ENCODE data around the gene SLC4A9.
"Not testable (repeated sequence)": the region's sequence is repeated elsewhere in the genome, so short reads cannot be mapped to it uniquely, and the experiment has no call there.

The SLC4A9 gene

DNA sequence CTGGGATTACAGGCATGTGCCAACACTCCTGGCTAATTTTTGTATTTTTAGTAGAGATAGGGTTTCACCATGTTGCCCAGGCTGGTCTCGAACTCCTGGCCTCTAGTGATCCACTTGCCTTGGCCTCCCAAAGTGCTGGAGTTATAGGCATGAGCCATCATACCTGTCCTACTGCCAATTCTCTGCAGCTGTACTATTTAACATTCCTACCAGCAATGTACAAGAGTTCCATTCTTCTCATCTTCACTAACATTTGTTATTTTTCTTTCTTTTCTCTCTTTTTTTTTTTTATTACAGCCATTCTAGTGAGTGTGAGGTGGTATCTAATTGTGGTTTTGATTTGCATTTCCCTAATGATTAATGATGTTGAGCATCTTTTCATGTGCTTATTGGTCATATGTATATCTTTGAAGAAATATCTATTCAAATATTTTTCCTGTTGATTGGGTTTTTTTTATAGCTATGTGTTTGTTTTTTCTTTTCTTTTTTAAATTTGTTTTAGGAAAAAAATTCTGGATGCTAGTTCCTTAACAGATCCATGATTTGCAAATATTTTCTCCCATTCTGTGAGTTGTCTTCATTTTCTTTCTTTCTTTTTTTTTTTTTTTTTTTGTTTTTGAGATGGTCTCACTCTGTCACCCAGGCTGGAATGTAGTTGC, 59.0 kb downstream of the SLC4A9 start:
- no peaks in the 10 kb centered on the region for H3K4me1 ChIP-seq (ENCODE audit: insufficient read depth, insufficient read length)
- TF ChIP-seq ZNF274 (IDR thresholded peaks at IDR 0.05; ENCODE audit: low read depth, low read length) (no peak), YY1 (IDR thresholded peaks at IDR 0.05; ENCODE audit: insufficient read depth, insufficient read length) (no peak), SUZ12 (IDR thresholded peaks at IDR 0.05; ENCODE audit: extremely low read depth, insufficient read depth, insufficient read length) (no peak)
- H3K36me3 ChIP-seq (ENCODE audit: insufficient read depth, insufficient read length, low read length), result no peaks in the 10 kb centered on the region
- H3K9me3 ChIP-seq (ENCODE audit: insufficient read depth, low read length), result no peaks in the 10 kb centered on the region
- H3K27me3 ChIP-seq (ENCODE audit: insufficient read depth, insufficient read length), result no peaks in the 10 kb centered on the region
- DNase-seq (ENCODE audit: low read depth, low spot score), result no peak
- H3K4me3 ChIP-seq (ENCODE audit: insufficient read length, low read depth), result no peak overlapping the region
- no peak overlapping the region for H3K9ac ChIP-seq (ENCODE audit: insufficient read length, low read depth)

GRCh38 chr5:140420226-140420570, 60.2 kb downstream of the SLC4A9 start:
- TF ChIP-seq ZNF274 (IDR thresholded peaks at IDR 0.05; ENCODE audit: low read depth, low read length) (no peak), YY1 (IDR thresholded peaks at IDR 0.05; ENCODE audit: insufficient read depth, insufficient read length) (no peak), SUZ12 (IDR thresholded peaks at IDR 0.05; ENCODE audit: extremely low read depth, insufficient read depth, insufficient read length) (no peak)
- H3K36me3 ChIP-seq (ENCODE audit: insufficient read depth, insufficient read length, low read length), result peaks cover 3% of the 10 kb centered on the region
- H3K9me3 ChIP-seq (ENCODE audit: insufficient read depth, low read length), result no peaks in the 10 kb centered on the region
- no peak overlapping the region for H3K4me3 ChIP-seq (ENCODE audit: insufficient read length, low read depth)
- no peaks in the 10 kb centered on the region for H3K27me3 ChIP-seq (ENCODE audit: insufficient read depth, insufficient read length)
- H3K4me1 ChIP-seq (ENCODE audit: insufficient read depth, insufficient read length), result no peaks in the 10 kb centered on the region
- DNase-seq (ENCODE audit: low read depth, low spot score), result no peak
- no peak overlapping the region for H3K9ac ChIP-seq (ENCODE audit: insufficient read length, low read depth)

DNA sequence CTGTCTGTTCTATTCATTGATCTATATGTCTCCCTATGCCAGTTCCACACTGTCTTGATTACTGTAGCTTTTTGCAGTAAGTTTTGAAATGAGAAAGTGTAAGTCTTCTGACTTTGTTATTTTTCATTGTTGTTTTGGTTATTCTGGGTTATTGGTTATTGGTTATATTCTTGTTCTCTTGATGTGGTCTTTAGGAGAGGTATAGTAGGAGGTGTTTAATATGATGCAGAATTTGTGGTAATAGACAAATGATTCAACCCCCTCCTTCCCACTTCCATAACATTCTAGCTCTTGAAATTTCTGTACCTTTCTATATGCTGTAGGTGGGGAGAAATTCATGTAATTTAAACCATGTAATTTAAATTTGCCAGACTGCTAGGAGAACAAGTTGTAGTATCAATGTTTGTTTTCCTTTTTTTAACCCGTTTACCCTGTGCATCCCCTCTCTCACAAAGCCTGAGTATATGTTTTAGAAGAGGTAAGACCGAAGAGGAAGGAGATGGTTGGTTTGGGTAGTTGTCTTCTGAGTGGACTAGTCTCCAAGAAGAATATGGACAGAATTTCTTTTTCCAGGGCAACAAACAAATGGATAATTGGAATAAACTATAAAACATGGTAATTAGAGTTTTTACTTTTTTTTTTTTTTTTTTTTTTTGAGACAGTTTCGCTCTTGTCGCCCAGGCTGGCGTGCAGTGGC, 60.8 kb downstream of the SLC4A9 start:
- no peak for DNase-seq (ENCODE audit: low read depth, low spot score)
- TF ChIP-seq YY1 (IDR thresholded peaks at IDR 0.05; ENCODE audit: insufficient read depth, insufficient read length) (no peak), ZNF274 (IDR thresholded peaks at IDR 0.05; ENCODE audit: low read depth, low read length) (no peak), SUZ12 (IDR thresholded peaks at IDR 0.05; ENCODE audit: extremely low read depth, insufficient read depth, insufficient read length) (no peak)

DNA sequence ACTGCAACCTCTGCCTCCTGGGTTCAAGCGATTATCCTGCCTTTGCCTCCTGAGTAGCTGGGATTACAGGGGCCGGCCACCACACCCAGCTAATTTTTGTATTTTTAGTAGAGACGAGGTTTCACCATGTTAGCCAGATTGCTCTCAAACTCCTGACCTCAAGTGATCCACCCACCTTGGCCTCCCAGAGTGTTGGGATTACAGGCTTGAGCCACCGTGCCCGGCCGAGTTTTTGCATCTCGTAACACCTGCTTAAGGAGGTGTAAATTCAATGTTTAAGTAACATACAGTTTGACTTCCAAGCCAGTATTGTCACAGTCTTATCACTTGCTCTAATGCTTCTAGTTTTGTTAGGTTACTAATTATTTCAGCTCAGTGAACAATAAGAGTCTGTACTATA, 61.4 kb downstream of the SLC4A9 start:
- not testable (repeated sequence) for H3K9me3 ChIP-seq (ENCODE audit: insufficient read depth, low read length); H3K27me3 ChIP-seq (ENCODE audit: insufficient read depth, insufficient read length); H3K36me3 ChIP-seq (ENCODE audit: insufficient read depth, insufficient read length, low read length); H3K4me1 ChIP-seq (ENCODE audit: insufficient read depth, insufficient read length); H3K9ac ChIP-seq (ENCODE audit: insufficient read length, low read depth); H3K4me3 ChIP-seq (ENCODE audit: insufficient read length, low read depth); DNase-seq (ENCODE audit: low read depth, low spot score)

More for the DNA sequence above, 60.8 kb downstream of the SLC4A9 start:
- H3K4me1 ChIP-seq (ENCODE audit: insufficient read depth, insufficient read length), result no peaks in the 10 kb centered on the region
- H3K4me3 ChIP-seq (ENCODE audit: insufficient read length, low read depth), result no peak overlapping the region
- peaks cover 5% of the 10 kb centered on the region; the same call in 1 of the 2 replicates for H3K9me3 ChIP-seq (ENCODE audit: insufficient read depth, low read length)
- H3K36me3 ChIP-seq (ENCODE audit: insufficient read depth, insufficient read length, low read length), result peaks cover 3% of the 10 kb centered on the region
- no peaks in the 10 kb centered on the region for H3K27me3 ChIP-seq (ENCODE audit: insufficient read depth, insufficient read length)
- H3K9ac ChIP-seq (ENCODE audit: insufficient read length, low read depth), result no peak overlapping the region

DNA sequence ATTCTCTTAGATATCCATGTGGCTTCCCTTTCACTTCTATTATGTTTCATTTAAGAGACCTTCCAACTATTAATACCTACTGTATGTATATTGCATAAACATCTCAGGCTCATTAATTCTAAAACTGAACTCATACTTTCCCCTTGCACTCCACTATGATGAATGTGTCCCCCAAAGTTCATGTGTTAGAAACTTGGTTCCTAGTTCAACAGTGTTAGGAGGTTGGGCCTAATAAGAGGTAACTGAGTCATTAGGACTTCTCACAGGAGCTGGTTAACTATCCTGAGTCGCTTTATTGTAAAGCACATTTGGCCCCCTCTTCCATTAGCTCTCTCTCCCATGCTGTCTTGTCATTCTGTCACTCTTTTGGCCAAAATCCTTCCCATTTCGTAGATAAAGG, 63.6 kb downstream of the SLC4A9 start:
- no peak for TF ChIP-seq ZNF274 (IDR thresholded peaks at IDR 0.05; ENCODE audit: low read depth, low read length)
- TF ChIP-seq SUZ12 (IDR thresholded peaks at IDR 0.05; ENCODE audit: extremely low read depth, insufficient read depth, insufficient read length), result no peak
- TF ChIP-seq YY1 (IDR thresholded peaks at IDR 0.05; ENCODE audit: insufficient read depth, insufficient read length), result no peak
- Histone ChIP-seq H3K36me3 (ENCODE audit: insufficient read depth, insufficient read length, low read length) (peaks cover 3% of the 10 kb centered on the region), H3K9me3 (ENCODE audit: insufficient read depth, low read length) (peaks cover 5% of the 10 kb centered on the region; the same call in 1 of the 2 replicates), H3K4me1 (ENCODE audit: insufficient read depth, insufficient read length) (no peaks in the 10 kb centered on the region), H3K4me3 (ENCODE audit: insufficient read length, low read depth) (no peak overlapping the region), H3K9ac (ENCODE audit: insufficient read length, low read depth) (no peak overlapping the region), H3K27me3 (ENCODE audit: insufficient read depth, insufficient read length) (no peaks in the 10 kb centered on the region)
- no peak for DNase-seq (ENCODE audit: low read depth, low spot score)

DNA sequence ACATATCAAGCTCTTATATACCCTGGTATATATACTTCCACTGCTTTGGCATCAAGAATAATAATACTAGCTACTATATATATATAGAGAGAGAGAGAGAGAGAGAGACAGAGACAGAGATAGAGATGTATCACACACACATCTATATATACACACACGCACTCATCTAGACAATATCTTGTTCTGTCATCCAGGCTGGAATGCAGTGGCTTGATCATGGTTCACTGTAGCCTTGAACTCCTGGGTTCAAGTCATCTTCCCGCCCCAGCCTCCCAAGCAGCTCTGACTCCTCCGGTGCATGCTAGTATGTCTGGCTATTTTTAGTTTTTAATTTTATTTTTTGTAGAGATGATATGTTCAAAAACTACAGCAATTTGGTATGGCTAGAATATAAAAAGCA, 64.1 kb downstream of the SLC4A9 start:
- TF ChIP-seq YY1 (IDR thresholded peaks at IDR 0.05; ENCODE audit: insufficient read depth, insufficient read length), result no peak
- TF ChIP-seq SUZ12 (IDR thresholded peaks at IDR 0.05; ENCODE audit: extremely low read depth, insufficient read depth, insufficient read length), result no peak
- TF ChIP-seq ZNF274 (IDR thresholded peaks at IDR 0.05; ENCODE audit: low read depth, low read length), result no peak
- Histone ChIP-seq H3K9me3 (ENCODE audit: insufficient read depth, low read length) (peaks cover 5% of the 10 kb centered on the region; the same call in 1 of the 2 replicates), H3K4me3 (ENCODE audit: insufficient read length, low read depth) (no peak overlapping the region)

More for the DNA sequence above, 64.1 kb downstream of the SLC4A9 start:
- Histone ChIP-seq H3K36me3 (ENCODE audit: insufficient read depth, insufficient read length, low read length) (peaks cover 3% of the 10 kb centered on the region), H3K4me1 (ENCODE audit: insufficient read depth, insufficient read length) (no peaks in the 10 kb centered on the region), H3K9ac (ENCODE audit: insufficient read length, low read depth) (no peak overlapping the region), H3K27me3 (ENCODE audit: insufficient read depth, insufficient read length) (no peaks in the 10 kb centered on the region)
- DNase-seq (ENCODE audit: low read depth, low spot score), result no peak

Measured in NT2/D1 (cell line).